GM11168 (cell line): ENCODE results near the gene SRP9.
"Not testable (repeated sequence)": the region's sequence is repeated elsewhere in the genome, so short reads cannot be mapped to it uniquely, and the experiment has no call there.

ENCODE experiments used
- in situ Hi-C: fragments of 300-500 bp; cut with MboI; formaldehyde crosslinking; loops from one replicate; pipeline ENCODE4 v1.12.0; 2022; ENCODE audit warnings: low sequenced_read_pairs; ENCODE audit not compliant: unreplicated experiment

The SRP9 gene

DNA sequence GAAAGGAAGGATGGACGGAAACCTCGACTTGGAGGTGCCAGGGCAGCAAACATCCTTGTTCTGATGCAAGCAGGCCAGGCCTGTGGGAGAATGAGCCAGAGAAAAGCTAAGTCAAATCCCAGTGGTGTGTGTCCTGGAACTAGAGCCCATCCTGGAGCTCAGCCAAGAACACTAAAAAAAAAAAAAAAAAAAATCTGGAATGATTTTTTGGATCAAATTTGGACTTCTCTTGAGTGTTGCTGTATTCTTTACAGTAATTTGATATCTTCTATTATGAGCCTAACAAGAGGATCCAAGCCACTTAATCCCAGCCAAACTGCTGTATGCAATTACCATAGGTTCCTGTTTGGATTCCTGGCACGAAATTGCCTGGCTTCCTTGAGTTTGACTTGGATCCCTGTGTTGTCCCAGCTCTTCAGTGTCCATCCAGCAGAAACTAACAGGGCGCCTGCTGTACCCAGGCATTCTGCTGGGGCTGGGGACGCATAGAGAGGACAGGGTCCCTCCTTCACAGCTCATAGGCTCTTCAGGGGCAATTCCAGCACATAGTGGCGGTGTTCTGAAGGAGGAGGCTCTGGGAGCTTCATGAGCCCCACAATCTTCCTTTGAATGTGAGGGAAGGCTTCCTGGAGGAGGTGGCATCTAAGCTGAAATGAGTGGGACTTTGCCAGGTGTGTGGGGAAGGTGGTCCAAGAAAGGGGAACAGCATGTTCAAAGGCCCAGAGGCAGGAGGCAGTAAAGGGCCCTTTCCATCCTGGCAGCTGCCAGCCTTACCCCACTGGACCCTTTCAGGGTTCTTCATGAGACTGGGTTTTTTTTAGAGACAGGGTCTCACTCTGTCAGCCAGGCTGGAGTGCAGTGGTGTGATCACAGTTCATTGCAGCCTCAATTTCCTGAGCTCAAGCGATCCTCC lies 57.0 kb downstream of the SRP9 start:
- in situ Hi-C loops, result no loop called here

GRCh38 chr1:225835856-225836255 lies 58.2 kb downstream of the SRP9 start:
- in situ Hi-C loops, result no loop called here

DNA sequence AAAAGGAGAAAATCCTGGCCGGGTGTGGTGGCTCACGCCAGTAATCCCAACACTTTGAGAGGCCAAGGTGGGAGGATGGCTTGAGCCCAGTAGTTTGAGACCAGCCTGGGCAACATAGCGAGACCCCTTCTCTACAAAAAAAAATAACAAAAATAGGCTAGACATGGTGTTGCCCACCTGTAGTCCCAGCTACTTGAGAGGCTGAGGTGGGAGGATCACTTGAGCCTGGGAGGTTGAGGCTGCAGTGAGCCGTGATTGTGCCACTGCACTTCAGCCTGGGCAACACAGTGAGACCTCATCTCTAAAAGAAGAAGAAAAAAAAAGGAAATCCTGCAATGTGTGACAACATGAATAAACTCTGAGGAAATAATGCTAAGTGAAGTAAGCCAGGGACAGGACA lies 58.7 kb downstream of the SRP9 start:
- in situ Hi-C loops, result not testable (repeated sequence)

- in situ Hi-C loops, result no loop called here
These were observed 61.2 kb downstream of the SRP9 start for GRCh38 chr1:225838793-225839192.
